Activated naive CD8-positive, alpha-beta T cell (primary cell): ENCODE data around the gene ABI2.
A peak's percentile ranks its signal among the peaks of the same experiment; 100 is the strongest.

Experiments used
- H3K27ac Mint-ChIP-seq: one replicate; pipeline ENCODE4 v1.8.0; 2021; ENCODE audit warnings: mixed read lengths
- H3K27me3 Mint-ChIP-seq: one replicate; pipeline ENCODE4 v1.8.0; 2021; ENCODE audit warnings: mixed read lengths
- H3K36me3 Mint-ChIP-seq: one replicate; pipeline ENCODE4 v1.8.0; 2021; ENCODE audit warnings: mixed read lengths
- H3K4me1 Mint-ChIP-seq: one replicate; pipeline ENCODE4 v1.8.0; 2021; ENCODE audit warnings: low read depth, mixed read lengths
- H3K4me3 Mint-ChIP-seq: one replicate; pipeline ENCODE4 v1.8.0; 2021; ENCODE audit warnings: mild to moderate bottlenecking, mixed read lengths
- H3K9me3 Mint-ChIP-seq: one replicate; pipeline ENCODE4 v1.8.0; 2021; ENCODE audit warnings: low read depth, mixed read lengths

Gene ABI2

GRCh38 chr2:203431391-203432185 is 103.4 kb downstream of the ABI2 start:
- Mint-ChIP-seq H3K27ac (no peak overlapping the region), H3K27me3 (no peaks in the 10 kb centered on the region), H3K9me3 (no peaks in the 10 kb centered on the region), H3K36me3 (peaks cover 17% of the 10 kb centered on the region), H3K4me3 (no peak overlapping the region), H3K4me1 (no peaks in the 10 kb centered on the region)

DNA sequence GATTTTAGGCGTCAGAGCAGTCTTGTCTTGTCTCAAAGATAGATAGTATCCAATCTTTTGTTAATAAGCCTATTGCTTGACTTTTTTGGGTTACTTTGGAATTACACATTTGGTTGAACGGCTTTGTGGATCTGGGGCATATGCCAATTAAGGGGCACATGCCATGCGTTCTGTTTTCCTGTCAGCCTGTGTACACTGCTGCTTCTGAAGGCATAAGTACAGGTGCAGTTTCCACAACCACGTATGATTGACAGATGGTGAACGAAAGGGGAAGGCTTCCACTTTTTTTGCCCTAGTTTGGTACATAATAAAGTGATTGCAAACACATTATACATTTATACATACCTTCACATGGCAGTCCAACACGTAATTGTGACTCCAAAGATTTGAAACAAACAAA is 104.6 kb downstream of the ABI2 start:
- H3K36me3 Mint-ChIP-seq, result peaks cover 13% of the 10 kb centered on the region
- H3K4me3 Mint-ChIP-seq, result no peak overlapping the region
- no peaks in the 10 kb centered on the region for H3K4me1 Mint-ChIP-seq
- H3K27me3 Mint-ChIP-seq, result no peaks in the 10 kb centered on the region
- no peaks in the 10 kb centered on the region for H3K9me3 Mint-ChIP-seq
- no peak overlapping the region for H3K27ac Mint-ChIP-seq

GRCh38 chr2:203436496-203436895 is 108.3 kb downstream of the ABI2 start:
- H3K9me3 Mint-ChIP-seq, result no peaks in the 10 kb centered on the region
- no peaks in the 10 kb centered on the region for H3K27me3 Mint-ChIP-seq
- H3K36me3 Mint-ChIP-seq, result peaks cover 6% of the 10 kb centered on the region
- H3K4me1 Mint-ChIP-seq, result no peaks in the 10 kb centered on the region
- no peak overlapping the region for H3K27ac Mint-ChIP-seq
- H3K4me3 Mint-ChIP-seq, result no peak overlapping the region

DNA sequence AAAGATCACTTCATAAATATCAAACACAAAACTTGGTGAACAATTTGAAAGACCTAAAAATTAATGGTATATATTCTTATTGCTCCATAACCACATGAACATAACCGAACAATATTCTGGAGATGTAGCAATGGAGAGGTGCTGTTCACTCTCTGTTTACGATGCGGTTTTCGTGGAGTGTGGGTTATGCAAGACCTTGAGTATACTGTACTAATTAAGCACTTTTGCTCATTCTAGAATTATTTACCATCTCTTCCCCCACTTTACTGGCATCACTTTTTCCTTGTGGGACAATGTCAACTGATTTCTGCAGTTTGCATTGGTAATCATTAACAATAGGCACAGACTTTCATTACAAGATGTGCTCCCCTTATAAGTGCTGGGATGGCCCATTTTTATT is 109.3 kb downstream of the ABI2 start:
- H3K27ac Mint-ChIP-seq, result no peak overlapping the region
- peaks cover 3% of the 10 kb centered on the region for H3K36me3 Mint-ChIP-seq
- no peaks in the 10 kb centered on the region for H3K9me3 Mint-ChIP-seq
- no peak overlapping the region for H3K4me3 Mint-ChIP-seq
- no peaks in the 10 kb centered on the region for H3K27me3 Mint-ChIP-seq
- H3K4me1 Mint-ChIP-seq, result no peaks in the 10 kb centered on the region

DNA sequence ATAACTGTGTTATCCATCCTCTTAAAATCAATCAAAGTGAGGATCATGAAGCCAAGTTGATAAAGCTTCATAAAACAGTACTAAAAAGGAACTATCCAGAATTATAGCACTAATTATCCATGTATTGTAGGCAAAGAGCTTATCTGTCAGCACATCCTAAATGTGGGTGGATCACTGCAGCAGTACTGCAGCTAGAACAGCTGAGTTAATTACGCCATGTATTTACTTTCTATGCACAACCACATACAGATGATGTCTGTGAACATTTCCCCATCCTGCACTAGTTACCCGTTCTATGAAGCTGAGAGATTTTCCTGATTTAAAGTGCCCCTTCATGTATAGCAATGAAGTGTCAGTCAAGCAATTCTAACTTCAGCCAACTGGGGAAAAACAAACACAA is 110.3 kb downstream of the ABI2 start:
- no peaks in the 10 kb centered on the region for H3K36me3 Mint-ChIP-seq
- H3K27me3 Mint-ChIP-seq, result no peaks in the 10 kb centered on the region
- H3K4me1 Mint-ChIP-seq, result no peaks in the 10 kb centered on the region
- no peaks in the 10 kb centered on the region for H3K9me3 Mint-ChIP-seq
- no peak overlapping the region for H3K27ac Mint-ChIP-seq
- H3K4me3 Mint-ChIP-seq, result no peak overlapping the region

DNA sequence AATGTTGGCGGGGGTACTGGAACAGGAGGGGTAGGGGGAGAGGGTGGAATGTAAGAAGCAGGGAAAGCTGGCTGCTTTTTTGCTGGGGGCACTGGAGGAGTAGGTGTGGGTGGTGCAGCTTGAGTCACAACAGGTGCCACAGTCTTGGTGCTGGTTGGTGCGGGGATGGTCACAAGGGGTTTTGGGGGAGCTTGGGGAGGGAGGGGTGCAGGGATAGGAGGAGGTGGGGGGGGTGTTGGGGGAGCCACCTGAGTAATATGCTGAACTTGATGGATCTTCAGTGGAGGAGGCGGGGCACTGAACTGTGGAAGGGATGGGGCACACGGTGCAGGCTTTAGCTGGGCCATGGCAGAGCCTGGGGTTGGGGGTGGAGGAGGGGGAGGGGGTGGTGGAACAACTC is 112.5 kb downstream of the ABI2 start:
- Mint-ChIP-seq H3K9me3 (no peaks in the 10 kb centered on the region), H3K4me1 (no peaks in the 10 kb centered on the region), H3K4me3 (no peak overlapping the region), H3K36me3 (no peaks in the 10 kb centered on the region), H3K27me3 (no peaks in the 10 kb centered on the region), H3K27ac (no peak overlapping the region)

DNA sequence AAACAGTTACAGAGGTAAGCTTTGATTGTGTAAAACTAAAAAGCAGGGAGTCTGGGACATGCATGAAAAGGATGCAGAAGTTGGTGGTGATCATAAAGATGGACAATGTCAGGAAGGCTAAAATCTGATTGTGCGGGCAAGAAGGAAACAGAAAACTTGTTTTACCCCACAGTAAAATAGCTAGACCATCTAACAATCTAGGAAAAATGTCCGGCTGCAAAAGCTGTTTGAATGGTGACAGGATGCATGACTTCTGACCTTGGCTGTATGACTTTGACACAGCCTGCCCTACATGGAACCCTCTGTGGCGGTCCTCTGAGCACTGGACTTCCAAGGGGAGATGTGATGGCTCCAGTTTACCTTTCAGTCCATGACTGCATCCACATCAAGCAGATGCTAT is 113.3 kb downstream of the ABI2 start:
- Mint-ChIP-seq H3K36me3 (no peaks in the 10 kb centered on the region), H3K4me1 (peaks cover 3% of the 10 kb centered on the region), H3K27ac (peak overlapping the region; percentile 16), H3K9me3 (no peaks in the 10 kb centered on the region), H3K27me3 (no peaks in the 10 kb centered on the region), H3K4me3 (no peak overlapping the region)

- H3K4me1 Mint-ChIP-seq, result peaks cover 3% of the 10 kb centered on the region
- no peak overlapping the region for H3K27ac Mint-ChIP-seq
- no peaks in the 10 kb centered on the region for H3K27me3 Mint-ChIP-seq
- no peaks in the 10 kb centered on the region for H3K9me3 Mint-ChIP-seq
- no peak overlapping the region for H3K4me3 Mint-ChIP-seq
- no peaks in the 10 kb centered on the region for H3K36me3 Mint-ChIP-seq
These were observed 114.3 kb downstream of the ABI2 start for GRCh38 chr2:203442463-203442862.

DNA sequence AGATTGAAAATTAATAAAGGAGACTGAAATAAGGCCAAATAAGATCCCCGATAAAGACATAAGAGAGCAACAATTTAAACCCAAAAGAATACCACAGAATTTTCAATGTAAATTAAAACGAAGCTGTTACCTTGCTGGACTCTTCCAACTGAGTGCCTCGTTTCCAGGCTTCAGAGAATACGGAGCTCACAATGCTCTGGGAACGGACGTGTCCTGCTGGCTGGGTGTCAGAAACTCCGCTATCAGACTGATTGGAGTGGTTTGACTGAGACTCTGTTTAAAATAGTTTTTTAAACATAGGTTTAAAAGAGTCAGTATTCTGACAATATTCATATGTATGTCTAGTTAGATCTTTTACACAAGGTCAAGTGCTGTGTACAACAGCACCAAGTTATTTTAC is 116.5 kb downstream of the ABI2 start:
- peaks cover 3% of the 10 kb centered on the region for H3K4me1 Mint-ChIP-seq
- H3K9me3 Mint-ChIP-seq, result no peaks in the 10 kb centered on the region
- peaks cover 4% of the 10 kb centered on the region for H3K36me3 Mint-ChIP-seq
- H3K27me3 Mint-ChIP-seq, result no peaks in the 10 kb centered on the region
- no peak overlapping the region for H3K4me3 Mint-ChIP-seq
- H3K27ac Mint-ChIP-seq, result no peak overlapping the region

GRCh38 chr2:203446071-203446481 is 117.9 kb downstream of the ABI2 start:
- H3K9me3 Mint-ChIP-seq, result no peaks in the 10 kb centered on the region
- no peak overlapping the region for H3K27ac Mint-ChIP-seq
- peaks cover 4% of the 10 kb centered on the region for H3K36me3 Mint-ChIP-seq
- H3K4me3 Mint-ChIP-seq, result no peak overlapping the region
- peaks cover 3% of the 10 kb centered on the region for H3K4me1 Mint-ChIP-seq
- no peaks in the 10 kb centered on the region for H3K27me3 Mint-ChIP-seq

- Mint-ChIP-seq H3K4me1 (peaks cover 3% of the 10 kb centered on the region), H3K9me3 (no peaks in the 10 kb centered on the region), H3K4me3 (no peak overlapping the region), H3K27me3 (no peaks in the 10 kb centered on the region), H3K27ac (no peak overlapping the region), H3K36me3 (peaks cover 4% of the 10 kb centered on the region)
These were observed 118.6 kb downstream of the ABI2 start for GRCh38 chr2:203446780-203447179.

GRCh38 chr2:203450561-203450960 is 122.4 kb downstream of the ABI2 start:
- no peaks in the 10 kb centered on the region for H3K9me3 Mint-ChIP-seq
- peaks cover 3% of the 10 kb centered on the region for H3K4me1 Mint-ChIP-seq
- peaks cover 4% of the 10 kb centered on the region for H3K36me3 Mint-ChIP-seq
- H3K27ac Mint-ChIP-seq, result no peak overlapping the region
- no peaks in the 10 kb centered on the region for H3K27me3 Mint-ChIP-seq
- H3K4me3 Mint-ChIP-seq, result no peak overlapping the region

DNA sequence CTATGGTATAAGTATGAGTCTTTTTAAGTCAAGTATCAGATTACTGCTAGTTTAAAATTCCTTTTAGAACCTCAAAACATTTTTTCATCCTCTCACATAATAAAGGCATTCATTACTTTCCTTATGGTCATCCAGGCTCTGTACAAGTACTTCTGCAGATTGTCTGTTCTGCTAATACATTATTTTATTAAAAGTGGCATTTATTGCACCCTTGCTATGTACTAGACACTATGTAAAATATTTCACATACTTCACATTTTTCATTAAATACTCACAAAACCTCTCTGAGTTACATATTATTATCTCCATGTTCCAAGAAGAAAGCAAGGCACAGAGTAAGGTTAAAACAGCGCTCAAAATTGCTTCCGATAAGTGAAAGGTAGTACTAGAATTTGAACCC is 122.8 kb downstream of the ABI2 start:
- Mint-ChIP-seq H3K27me3 (no peaks in the 10 kb centered on the region), H3K36me3 (peaks cover 4% of the 10 kb centered on the region), H3K27ac (no peak overlapping the region), H3K9me3 (no peaks in the 10 kb centered on the region), H3K4me1 (peaks cover 3% of the 10 kb centered on the region), H3K4me3 (no peak overlapping the region)

DNA sequence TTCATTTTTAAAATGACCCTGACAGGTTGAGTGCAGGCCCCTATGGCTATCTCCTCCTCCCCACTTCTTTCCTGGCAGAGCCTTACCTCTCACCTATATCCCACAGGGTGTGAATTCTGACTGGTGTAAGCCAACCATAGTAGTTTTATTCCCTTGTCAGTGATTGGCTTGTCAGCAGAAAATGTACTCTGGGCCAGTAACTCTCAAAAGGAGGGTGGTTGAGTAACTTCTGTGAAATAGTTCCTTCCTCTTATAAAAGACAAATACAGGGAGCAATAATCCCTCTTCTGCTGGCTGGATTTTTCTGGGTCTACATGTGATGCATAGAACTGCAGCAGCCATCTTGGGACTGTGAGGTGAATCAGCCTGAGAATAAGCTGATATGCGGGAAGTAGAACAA is 123.5 kb downstream of the ABI2 start:
- Mint-ChIP-seq H3K4me3 (no peak overlapping the region), H3K9me3 (no peaks in the 10 kb centered on the region), H3K4me1 (no peaks in the 10 kb centered on the region), H3K27me3 (no peaks in the 10 kb centered on the region), H3K27ac (no peak overlapping the region), H3K36me3 (peaks cover 4% of the 10 kb centered on the region)

DNA sequence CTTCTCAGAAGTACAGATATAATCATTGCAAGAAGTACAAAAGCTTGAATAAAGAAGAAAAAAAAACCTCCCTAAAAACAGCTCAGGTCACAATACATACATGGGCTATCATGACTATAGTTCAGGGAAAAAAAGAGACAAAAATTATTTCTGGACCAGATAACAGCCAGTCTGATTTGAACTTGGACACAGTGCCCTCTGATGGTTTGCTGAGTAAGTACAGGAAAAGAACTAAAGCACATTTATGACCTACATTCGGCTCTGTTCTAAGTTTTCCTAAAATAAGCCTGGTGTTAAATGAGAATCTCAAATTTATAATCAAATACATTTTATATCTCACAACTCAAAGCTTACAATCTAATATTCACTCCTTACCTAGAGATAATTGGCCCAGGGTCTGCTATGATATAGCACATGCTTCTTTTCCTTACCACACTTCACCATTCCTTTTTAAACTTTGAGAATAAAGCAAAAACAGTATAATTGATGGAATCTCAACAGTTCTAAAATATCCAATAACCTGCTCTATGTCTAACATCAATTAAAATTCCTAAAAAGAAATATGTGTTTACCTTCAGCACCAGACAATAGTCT is 125.8 kb downstream of the ABI2 start:
- H3K4me3 Mint-ChIP-seq, result no peak overlapping the region
- H3K36me3 Mint-ChIP-seq, result no peaks in the 10 kb centered on the region
- no peaks in the 10 kb centered on the region for H3K9me3 Mint-ChIP-seq
- no peaks in the 10 kb centered on the region for H3K4me1 Mint-ChIP-seq
- no peak overlapping the region for H3K27ac Mint-ChIP-seq
- no peaks in the 10 kb centered on the region for H3K27me3 Mint-ChIP-seq

- Mint-ChIP-seq H3K4me1 (no peaks in the 10 kb centered on the region), H3K27ac (no peak overlapping the region), H3K4me3 (no peak overlapping the region), H3K36me3 (peaks cover 5% of the 10 kb centered on the region), H3K9me3 (no peaks in the 10 kb centered on the region), H3K27me3 (no peaks in the 10 kb centered on the region)
These were observed 127.0 kb downstream of the ABI2 start for GRCh38 chr2:203455209-203455608.
